AG09319 (cell line): Measurements from ENCODE around the gene TMEM233.

Source experiments
- DNase-seq: peaks from one replicate; pipeline ENCODE4 v3.0.0-alpha.2; 2010; ENCODE audit warnings: low read depth; ENCODE audit errors: extremely low read depth
- CTCF ChIP-seq: IDR thresholded peaks from 2 replicates; pipeline ENCODE4 v1.5.1; 2011; ENCODE audit warnings: low read depth, mild to moderate bottlenecking, inconsistent platforms, low read length, moderate library complexity

The TMEM233 gene

GRCh38 chr12:119660076-119660475 lies 66.5 kb downstream of the TMEM233 start:
- no peak for TF ChIP-seq CTCF
- no peak for DNase-seq

- TF ChIP-seq CTCF = no peak
- no peak for DNase-seq
Observed at GRCh38 chr12:119661882-119662281, 68.3 kb downstream of the TMEM233 start.

GRCh38 chr12:119664642-119665041 lies 71.1 kb downstream of the TMEM233 start:
- no peak for DNase-seq
- no peak for TF ChIP-seq CTCF

GRCh38 chr12:119665164-119665929 lies 71.8 kb downstream of the TMEM233 start:
- no peak for TF ChIP-seq CTCF
- DNase-seq = no peak

GRCh38 chr12:119666226-119666795 lies 72.7 kb downstream of the TMEM233 start:
- no peak for TF ChIP-seq CTCF
- no peak for DNase-seq

GRCh38 chr12:119666900-119667576 lies 73.5 kb downstream of the TMEM233 start:
- no peak for TF ChIP-seq CTCF
- no peak for DNase-seq
